GM18951 (cell line): ENCODE data around the gene ERICH4.
A peak's percentile ranks its signal among the peaks of the same experiment; 100 is the strongest.

ENCODE experiments used
- POLR2A ChIP-seq: IDR thresholded peaks from 4 replicates; pipeline ENCODE4 v1.6.1; 2011; ENCODE audit warnings: mild to moderate bottlenecking; ENCODE audit not compliant: insufficient read length, insufficient read depth; ENCODE audit errors: extremely low read depth
- in situ Hi-C: fragments of 300-500 bp; cut with MboI; formaldehyde crosslinking; loops from one replicate; pipeline ENCODE4 v1.12.0; 2022; ENCODE audit warnings: low sequenced_read_pairs, mixed read lengths, inconsistent platforms; ENCODE audit not compliant: unreplicated experiment

ERICH4 gene, protein sequence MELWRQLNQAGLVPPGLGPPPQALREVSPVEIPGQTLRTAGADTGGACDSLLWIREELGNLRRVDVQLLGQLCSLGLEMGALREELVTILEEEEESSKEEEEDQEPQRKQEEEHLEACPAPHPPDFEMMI

DNA sequence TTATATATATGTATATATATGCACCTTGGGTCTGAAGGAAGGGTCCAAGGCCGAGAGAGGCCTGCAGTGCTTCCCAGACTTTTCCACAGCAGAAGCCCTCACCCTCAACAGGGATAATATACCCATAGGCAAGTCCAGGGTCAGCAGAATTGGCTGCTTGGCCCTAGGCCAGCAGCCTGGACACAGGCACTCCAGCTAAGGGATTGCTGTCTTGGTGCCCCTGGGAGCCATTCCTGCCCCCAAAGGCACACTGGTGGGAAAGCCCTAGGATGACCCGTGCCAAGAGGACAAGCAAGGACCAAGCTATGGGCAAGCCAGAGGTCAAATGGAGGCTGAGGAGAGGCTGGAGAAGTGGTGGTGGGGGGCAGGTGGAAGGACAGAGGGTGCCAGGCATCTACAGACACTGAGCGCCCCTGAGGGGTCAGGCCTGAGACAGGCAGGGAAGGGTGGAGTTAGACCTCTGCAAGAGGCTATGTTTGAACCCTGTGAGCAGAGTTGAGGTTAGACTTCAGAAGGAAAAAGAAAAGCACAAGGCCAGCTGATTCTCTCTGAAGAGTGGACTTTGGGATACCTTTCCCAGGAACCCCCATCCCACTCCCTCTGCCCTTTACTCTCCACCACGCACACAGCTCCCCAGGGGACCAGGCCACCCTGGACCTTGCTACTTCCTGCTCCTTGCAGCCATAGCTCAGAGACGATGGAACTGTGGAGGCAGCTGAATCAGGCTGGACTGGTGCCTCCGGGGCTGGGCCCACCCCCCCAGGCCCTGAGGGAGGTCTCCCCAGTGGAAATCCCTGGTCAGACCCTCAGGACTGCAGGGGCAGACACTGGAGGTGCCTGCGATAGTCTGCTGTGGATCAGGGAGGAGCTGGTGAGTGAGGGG, at the start of gene ERICH4:
TSS of gene ERICH4 (plus strand) at position 684 of the 883 bp plus-strand sequence. CDS start at position 698, 14 bp downstream.
- no peak for TF ChIP-seq POLR2A
- in situ Hi-C loops = no loop called here

DNA sequence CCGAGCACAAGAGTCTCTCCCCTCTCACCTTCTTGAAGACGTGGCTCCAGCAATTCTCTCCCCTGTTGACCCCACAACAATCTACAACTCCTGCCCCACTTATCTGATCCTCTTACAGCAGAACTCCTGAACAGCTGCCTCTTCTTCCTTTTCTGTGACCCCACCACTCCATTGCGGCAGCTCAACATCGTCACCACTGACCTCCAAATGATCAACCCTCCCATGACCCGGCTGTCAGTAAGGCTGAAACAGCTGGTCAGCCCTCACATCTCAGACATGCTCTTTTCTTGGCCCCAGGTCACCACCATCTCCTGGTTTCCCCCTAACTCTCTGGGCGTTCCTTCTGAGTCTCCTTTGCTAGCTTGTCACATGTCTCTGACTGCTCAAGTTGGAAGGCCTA, 47.6 kb upstream of the ERICH4 start:
- in situ Hi-C loops = no loop called here
- no peak for TF ChIP-seq POLR2A

- in situ Hi-C loops = no loop called here
- TF ChIP-seq POLR2A = peak; percentile 60
Observed at GRCh38 chr19:41397086-41398049, 45.6 kb upstream of the ERICH4 start, which contains the start of the genes BCKDHA and EXOSC5. Gene BCKDHA, plus strand, starts transcription at chr19:41397818. Its CDS starts 10 bp downstream, at chr19:41397828. Gene EXOSC5, minus strand, starts transcription at chr19:41397359. Its CDS starts 31 bp downstream, at chr19:41397328.

DNA sequence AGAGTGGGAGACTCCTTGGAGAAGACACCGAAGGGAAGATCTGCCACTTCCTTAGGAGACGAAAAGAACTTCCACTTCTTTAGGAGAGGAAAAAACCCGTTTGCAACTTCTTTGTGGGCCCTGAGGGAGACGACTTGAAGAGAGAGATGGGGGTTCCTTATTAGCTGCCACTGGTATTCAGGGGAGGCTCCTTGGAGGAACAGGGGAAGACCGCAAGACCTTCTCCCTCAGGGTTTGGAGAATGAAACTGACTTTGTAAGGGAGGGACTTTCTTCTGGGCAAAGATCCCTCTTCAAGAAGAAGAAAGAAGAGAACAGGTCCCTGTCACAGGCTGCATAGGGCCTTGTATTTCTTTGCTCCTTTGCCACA, 44.9 kb upstream of the ERICH4 start:
- in situ Hi-C loops = no loop called here
- no peak for TF ChIP-seq POLR2A

GRCh38 chr19:41398598-41398997, 44.4 kb upstream of the ERICH4 start:
- in situ Hi-C loops = no loop called here
- TF ChIP-seq POLR2A = no peak

DNA sequence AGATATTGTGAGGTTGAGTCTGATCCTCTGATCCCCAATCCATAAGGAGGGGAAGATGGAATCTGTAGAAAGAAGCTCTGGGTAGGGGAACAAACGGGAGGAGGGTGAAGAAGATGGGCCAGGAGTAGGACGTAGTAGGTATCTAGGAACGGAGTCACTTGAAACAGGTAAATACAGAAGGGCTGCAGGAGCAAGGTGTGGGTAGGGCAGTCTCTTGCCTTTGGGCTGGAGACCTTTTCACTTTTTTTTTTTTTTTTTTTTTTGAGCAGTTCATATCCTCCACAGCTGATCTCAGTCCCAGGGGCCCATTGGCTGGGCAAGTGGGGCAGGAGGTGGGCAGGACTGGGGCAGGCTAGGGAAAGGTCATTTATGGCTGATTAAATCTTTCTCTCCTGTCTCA, 43.9 kb upstream of the ERICH4 start:
- no peak for TF ChIP-seq POLR2A
- in situ Hi-C loops = no loop called here

GRCh38 chr19:41399525-41399924, 43.4 kb upstream of the ERICH4 start:
- in situ Hi-C loops = no loop called here
- no peak for TF ChIP-seq POLR2A

GRCh38 chr19:41401483-41401882, 41.5 kb upstream of the ERICH4 start:
- TF ChIP-seq POLR2A = no peak
- in situ Hi-C loops = no loop called here

- in situ Hi-C loops = no loop called here
- TF ChIP-seq POLR2A = no peak
Observed at GRCh38 chr19:41402010-41402409, 40.9 kb upstream of the ERICH4 start.

DNA sequence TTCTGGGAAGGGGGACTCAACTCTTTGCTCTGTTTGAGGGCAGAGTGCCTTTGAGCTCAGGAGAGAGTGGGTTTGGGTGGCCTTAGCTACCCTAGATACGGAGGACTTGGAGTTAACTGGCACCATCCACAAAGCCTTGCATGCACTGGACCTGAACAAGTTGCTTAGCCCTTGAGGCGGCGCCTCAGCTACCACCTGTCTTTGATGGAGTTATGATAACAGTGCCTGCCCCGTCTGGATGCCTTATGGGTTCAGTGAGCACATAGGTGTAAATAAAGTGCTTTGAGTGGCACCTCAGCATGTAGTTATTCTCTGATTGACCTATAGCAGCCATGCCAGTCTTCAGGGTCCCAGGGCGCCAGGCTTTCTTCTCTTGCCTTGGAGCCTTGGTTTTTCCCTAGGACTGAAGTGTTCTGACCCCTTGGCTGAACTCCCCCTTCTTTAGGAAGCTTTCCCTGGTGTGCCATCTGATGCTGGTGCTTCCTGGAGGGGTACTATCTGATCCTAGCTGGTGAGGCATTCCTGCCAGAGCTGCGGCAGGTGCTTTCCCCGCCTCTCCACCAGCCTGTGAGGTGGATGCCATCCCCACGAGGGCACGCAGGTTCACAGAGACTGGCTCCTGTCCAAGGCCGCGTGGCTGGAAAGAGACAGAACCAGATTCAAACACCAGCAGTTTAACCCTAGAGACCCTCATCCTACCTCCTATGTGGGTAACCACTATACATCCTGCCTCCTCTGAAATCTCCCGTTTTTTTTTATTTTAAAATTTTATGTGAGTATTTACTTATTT, 39.6 kb upstream of the ERICH4 start:
- no peak for TF ChIP-seq POLR2A
- in situ Hi-C loops = no loop called here

DNA sequence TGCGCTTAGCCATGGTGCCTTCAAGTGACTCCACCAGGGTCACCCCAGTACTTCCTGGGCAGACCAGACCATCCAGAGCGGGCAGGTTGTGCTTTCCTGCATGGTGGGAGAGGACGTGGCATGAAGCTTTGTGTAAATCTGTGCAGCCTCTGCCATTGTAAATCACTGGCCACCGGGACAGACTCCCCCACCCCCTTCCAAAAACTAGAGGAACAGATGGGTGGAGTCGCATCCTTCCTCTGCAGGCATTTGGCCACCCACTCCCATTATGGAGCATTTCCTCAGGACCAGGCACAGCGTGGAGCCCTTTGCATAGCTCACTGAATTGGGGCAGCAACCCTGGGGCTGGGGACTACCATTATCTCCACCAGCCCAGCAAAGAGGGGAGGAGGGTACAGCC, 37.2 kb upstream of the ERICH4 start:
- no peak for TF ChIP-seq POLR2A
- in situ Hi-C loops = no loop called here

DNA sequence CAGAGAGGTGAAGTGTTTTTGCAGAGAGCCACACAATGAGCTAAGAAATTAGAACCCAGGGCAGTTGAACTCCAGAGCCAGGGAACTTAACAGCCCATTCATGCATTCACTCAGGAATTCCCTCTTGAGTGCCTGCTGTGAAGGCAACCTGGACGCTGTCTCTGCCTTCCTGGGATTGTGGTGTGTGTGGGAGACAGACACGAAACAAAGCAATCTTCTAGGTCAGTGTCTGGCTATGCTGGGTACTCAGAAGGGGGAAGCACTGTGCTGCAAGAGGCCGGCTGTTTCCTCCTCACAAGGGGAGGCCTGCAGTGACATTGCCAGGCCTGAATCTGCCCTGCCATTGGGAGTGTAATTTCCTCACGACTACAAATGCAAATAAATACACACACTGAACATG, 35.7 kb upstream of the ERICH4 start:
- TF ChIP-seq POLR2A = no peak
- in situ Hi-C loops = no loop called here
